Kidney (tissue), 22 donors: ENCODE measurements around the gene N4BP2L1. TPM values are rescaled to one million over a fixed set of nuclear protein-coding genes. Genes with fewer than 3 reads are reported as not detected.

Experiments
- DNase-seq, 5 donors: peaks; one replicate each; pipeline ENCODE4 v3.0.0-alpha.2; 2013 to 2020
- FAIRE-seq: peaks from 2 replicates; lab custom pipeline; 2012; peaks lifted over from hg19 to GRCh38; lab: Jason Lieb, UNC
- H3K27ac ChIP-seq, 2 donors: one replicate each; pipeline ENCODE4 v1.7.0; 2013; ENCODE audit warnings: low read depth in 2 of 2, low read length in 2 of 2, inconsistent platforms in 1 of 2
- H3K27me3 ChIP-seq: one replicate; pipeline ENCODE4 v1.7.1; 2013; ENCODE audit warnings: low read length, inconsistent platforms; ENCODE audit not compliant: control insufficient read depth, insufficient read depth
- H3K36me3 ChIP-seq, 3 donors: one replicate each; pipeline versions ENCODE4 v1.7.0 to v1.7.1; 2013; ENCODE audit warnings: low read length in 3 of 3, control low read depth in 1 of 3, inconsistent platforms in 1 of 3; ENCODE audit not compliant: insufficient read depth in 3 of 3, control insufficient read depth in 2 of 3
- H3K4me1 ChIP-seq, 3 donors: one replicate each; pipeline versions ENCODE4 v1.7.0 to v1.7.1; 2013; ENCODE audit warnings: low read length in 3 of 3, inconsistent platforms in 1 of 3, low read depth in 1 of 3; ENCODE audit not compliant: control insufficient read depth in 2 of 3, insufficient read depth in 2 of 3
- H3K4me3 ChIP-seq, 3 donors: one replicate each; pipeline versions ENCODE4 v1.7.0 to v1.8.1; 2013; ENCODE audit warnings: low read length in 3 of 3, control low read depth in 1 of 3, inconsistent platforms in 1 of 3
- H3K9ac ChIP-seq, 3 donors: one replicate each; pipeline versions ENCODE4 v1.7.0 to v1.7.1; 2013; ENCODE audit warnings: low read length in 3 of 3, control low read depth in 1 of 3, inconsistent platforms in 1 of 3
- H3K9me3 ChIP-seq, 3 donors: one replicate each; pipeline versions ENCODE4 v1.7.0 to v1.7.1; 2013; ENCODE audit warnings: low read length in 3 of 3, control low read depth in 1 of 3, inconsistent platforms in 1 of 3; ENCODE audit not compliant: control insufficient read depth in 2 of 3, insufficient read depth in 1 of 3
- CTCF ChIP-seq: IDR thresholded peaks from 3 replicates; pipeline ENCODE4 v1.5.1; 2012; ENCODE audit warnings: mild to moderate bottlenecking, moderate library complexity, borderline replicate concordance; ENCODE audit not compliant: insufficient read depth; ENCODE audit errors: extremely low read depth
- intact Hi-C: fragments of 100-400 bp; cut with DNase I; formaldehyde crosslinking; loops from one replicate; pipeline ENCODE4 v1.11.1; 2022
- long read RNA-seq, 10 donors: library from polyadenylated mRNA in 1 of 10; unstranded in 1 of 10; transcript quantifications; one replicate each; pipeline ENCODE4 v2.0.0 and lab custom pipeline, GENCODE V29; 2021 to 2026
- polyA plus RNA-seq: library from polyadenylated mRNA; stranded (reverse); fragments of 350-450 nt; fragmentation: Illumina TruSeq; extraction: RNeasy Lipid Tissue Mini Kit (QIAGEN cat#74804); gene quantifications from one replicate; pipeline ENCODE4 v1.2.3, GENCODE V29; 2014; ENCODE audit warnings: low read depth, low replicate concordance; ENCODE audit not compliant: insufficient read depth
- total RNA-seq: library from RNA; stranded (reverse); fragmentation: NEBNext Ultra II Directional; extraction: Animal tissue kit (Norgen Biotek cat#: 25700); gene quantifications from one replicate; pipeline ENCODE4 v1.2.1, GENCODE V29; 2021
- donor health status: control.
- donor health status: control.
- donor health status: control.
- donor health status: control.
- donor health status: control.
- donor health status: DM: yes; HTN: yes; CAD: no.
- donor health status: Normal renal cell carcinoma (clear cell type).

Gene N4BP2L1
- total RNA-seq (14.5 TPM), polyA plus RNA-seq (10.1 TPM)
- long read RNA-seq, donor 1, transcript N4BP2L1-202 (5 exons, 3,046 nt), result major isoform, 7 of 8 reads
- long read RNA-seq, donor 1, partial matches to known transcripts, result 0 of 8 reads
- long read RNA-seq, donor 1, other reads (novel, unspliced or antisense), result 0 of 8 reads
- long read RNA-seq, donor 2, partial matches to known transcripts, result 0 of 3 reads
- long read RNA-seq, donor 2, other reads (novel, unspliced or antisense), result 0 of 3 reads
- long read RNA-seq, donor 3, transcript N4BP2L1-202 (5 exons, 3,046 nt), result major isoform, 6 of 9 reads
- long read RNA-seq, donor 3, partial matches to known transcripts, result 0 of 9 reads
- long read RNA-seq, donor 3, other reads (novel, unspliced or antisense), result 0 of 9 reads
- long read RNA-seq, donor 4, transcript N4BP2L1-202 (5 exons, 3,046 nt), result major isoform, 5 of 6 reads
- long read RNA-seq, donor 4, partial matches to known transcripts, result 0 of 6 reads
- long read RNA-seq, donor 4, other reads (novel, unspliced or antisense), result 0 of 6 reads
- long read RNA-seq, donor 5, result 0 reads
- long read RNA-seq, donor 6, partial matches to known transcripts, result 0 of 2 reads
- long read RNA-seq, donor 6, other reads (novel, unspliced or antisense), result 0 of 2 reads
- long read RNA-seq, donor 7, partial matches to known transcripts, result 1 of 9 reads
- long read RNA-seq, donor 7, other reads (novel, unspliced or antisense), result 4 of 9 reads
- long read RNA-seq, donor 8, partial matches to known transcripts, result 0 of 6 reads
- long read RNA-seq, donor 8, other reads (novel, unspliced or antisense), result 0 of 6 reads
- long read RNA-seq, donor 9, partial matches to known transcripts, result 0 of 1 reads
- long read RNA-seq, donor 9, other reads (novel, unspliced or antisense), result 0 of 1 reads
- long read RNA-seq, donor 10, partial matches to known transcripts, result 0 of 4 reads
- long read RNA-seq, donor 10, other reads (novel, unspliced or antisense), result 0 of 4 reads

DNA sequence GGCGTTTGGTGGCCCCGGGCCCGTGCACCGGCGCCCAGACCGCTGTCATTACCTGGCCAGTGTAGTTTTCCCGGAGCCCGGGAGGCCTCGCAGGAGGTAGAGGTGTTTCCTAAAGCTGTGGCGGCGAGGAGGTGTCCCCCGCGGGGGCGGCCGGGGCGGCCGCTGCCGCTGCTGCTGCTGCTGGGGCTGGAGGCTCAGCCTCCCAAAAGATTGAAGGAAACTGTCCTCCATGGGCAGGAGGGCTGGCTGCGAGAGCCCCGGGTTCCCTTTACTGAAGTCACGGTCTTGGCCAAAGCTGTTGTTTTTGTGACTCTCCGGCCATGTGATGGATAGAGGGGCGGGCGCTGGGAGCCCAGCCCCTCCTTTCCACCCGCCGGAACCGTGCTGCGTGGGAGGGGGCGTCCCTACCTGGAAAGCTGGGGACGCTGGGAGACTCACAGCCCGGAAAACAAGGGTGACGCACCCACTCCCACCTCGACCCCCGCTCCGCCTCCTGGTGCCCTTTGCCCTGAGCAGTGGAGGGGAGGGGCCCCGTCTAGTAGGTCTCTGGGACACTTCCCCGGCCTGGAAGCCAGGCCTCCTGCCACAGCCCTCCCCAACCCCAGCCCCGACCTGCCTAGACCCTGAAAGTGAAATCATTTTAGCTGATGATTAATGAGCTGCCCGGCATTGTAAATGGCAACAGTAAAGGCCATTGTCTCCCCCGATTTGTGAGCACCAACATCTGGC, at the start of gene N4BP2L1:
N4BP2L1 (minus strand) TSS at position 279 of the 729 bp plus-strand sequence; CDS start at position 231, 48 bp downstream.
- H3K27ac ChIP-seq, result peak within 1 kb of the TSS; percentile 76 to 89
- no peak for TF ChIP-seq CTCF
- H3K9ac ChIP-seq, result peak within 1 kb of the TSS; percentile 39 to 71 (median 70)
- FAIRE-seq, result no peak
- peaks cover 0 to 3% (median 0%) of the 10 kb centered on the region in 3 donors for H3K36me3 ChIP-seq
- H3K9me3 ChIP-seq, result no peaks in the 10 kb centered on the region
- peaks cover 0 to 10% (median 4%) of the 10 kb centered on the region in 3 donors for H3K4me1 ChIP-seq
- intact Hi-C loops, result no loop called here
- H3K27me3 ChIP-seq, result no peaks in the 10 kb centered on the region
- peak within 1 kb of the TSS; percentile 65 to 72 (median 69) for H3K4me3 ChIP-seq
- DNase-seq, result peak; percentile 87 to 95 (median 93)

DNA sequence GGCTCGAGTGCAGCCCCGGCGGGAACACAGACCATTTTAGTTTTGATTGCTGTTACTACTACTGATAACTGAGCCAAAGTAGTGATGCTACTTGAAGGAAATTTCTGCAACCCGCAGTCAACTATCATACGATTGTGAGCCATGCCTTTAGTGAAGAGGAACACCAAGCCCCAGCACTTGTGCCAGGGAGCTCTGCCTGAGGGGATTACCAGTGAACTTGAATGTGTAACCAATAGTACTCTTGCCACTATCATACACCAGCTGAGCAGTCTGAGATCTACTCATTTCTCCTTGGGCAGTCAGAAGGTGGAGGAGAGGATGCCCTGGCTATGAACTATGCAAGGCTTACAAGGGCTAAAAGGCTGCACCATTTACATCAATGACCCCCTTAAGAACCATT, 49.0 kb upstream of the N4BP2L1 start:
- Histone ChIP-seq H3K27me3 (no peaks in the 10 kb centered on the region), H3K36me3 (no peaks in the 10 kb centered on the region), H3K27ac (no peak overlapping the region), H3K9me3 (no peaks in the 10 kb centered on the region), H3K4me1 (peaks cover 0 to 2% (median 0%) of the 10 kb centered on the region in 3 donors), H3K4me3 (no peak overlapping the region), H3K9ac (no peak overlapping the region)
- FAIRE-seq, result no peak
- intact Hi-C loops, result no loop called here
- no peak for DNase-seq
- TF ChIP-seq CTCF, result no peak

DNA sequence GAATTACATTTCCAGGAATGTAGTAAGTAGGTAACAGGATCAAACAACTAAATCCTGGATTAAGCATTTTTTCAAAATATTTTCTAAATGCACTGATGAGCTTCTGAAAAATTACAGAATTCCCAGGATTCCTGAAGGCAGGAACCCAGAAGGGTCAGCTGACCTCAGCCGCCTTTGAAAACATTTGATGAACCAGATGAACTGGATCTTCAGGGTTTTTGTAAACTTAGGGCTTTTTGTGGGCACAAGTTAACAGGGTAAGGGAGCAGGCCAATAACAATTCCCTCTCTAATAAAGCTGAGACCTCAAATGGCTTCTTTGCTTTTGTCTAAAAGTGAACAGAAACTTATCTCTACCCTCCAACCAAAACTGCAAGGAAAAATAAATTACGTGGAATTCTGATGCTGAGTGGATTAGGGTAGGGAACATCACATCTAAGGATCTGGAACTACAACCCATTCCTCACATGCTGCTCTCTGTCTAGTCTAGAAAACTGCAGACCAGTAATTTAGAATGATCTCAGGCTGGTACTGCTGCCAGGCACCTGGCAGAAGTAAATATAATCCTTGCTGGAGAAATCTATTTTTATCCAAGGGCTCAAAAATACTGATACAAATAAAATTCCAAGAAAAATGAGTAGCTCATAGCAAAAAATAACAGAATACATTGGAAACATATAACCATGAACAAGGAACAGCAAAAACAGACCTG, 48.2 kb upstream of the N4BP2L1 start:
- H3K4me1 ChIP-seq, result peaks cover 0 to 2% (median 0%) of the 10 kb centered on the region in 3 donors

More for the DNA sequence above, 48.2 kb upstream of the N4BP2L1 start:
- no peaks in the 10 kb centered on the region for H3K27me3 ChIP-seq
- H3K27ac ChIP-seq, result no peak overlapping the region
- no peak overlapping the region for H3K9ac ChIP-seq
- TF ChIP-seq CTCF, result no peak
- peaks cover 0 to 4% (median 0%) of the 10 kb centered on the region in 3 donors for H3K36me3 ChIP-seq
- no peak overlapping the region for H3K4me3 ChIP-seq
- intact Hi-C loops, result no loop called here
- FAIRE-seq, result no peak
- DNase-seq, result no peak
- no peaks in the 10 kb centered on the region for H3K9me3 ChIP-seq
